MM.1S (cell line): ENCODE results near the gene OVOL2.

Source experiments
- DNase-seq: peaks from one replicate; pipeline ENCODE4 v3.0.0-alpha.2; 2015
- H2AFZ ChIP-seq: fragments of 300-600 bp; sonication (generic); 2 replicates; pipeline ENCODE4 v1.6.0; 2016; ENCODE audit warnings: antibody characterized with exemption, low read length
- H3F3A ChIP-seq: fragments of 300-600 bp; sonication (generic); 2 replicates; pipeline ENCODE4 v1.6.1; 2016; ENCODE audit warnings: mild to moderate bottlenecking, antibody characterized with exemption, low read length, moderate library complexity, mixed read lengths; ENCODE audit not compliant: insufficient read depth
- H3K27ac ChIP-seq: fragments of 300-600 bp; sonication (generic); 2 replicates; pipeline ENCODE4 v1.5.1; 2016; ENCODE audit warnings: mild to moderate bottlenecking, low read length
- H3K27me3 ChIP-seq: fragments of 300-600 bp; sonication (generic); replicated peaks from 2 replicates; pipeline ENCODE4 v1.6.0; 2016; ENCODE audit warnings: low read length; ENCODE audit not compliant: insufficient read depth
- H3K36me3 ChIP-seq: fragments of 300-600 bp; sonication (generic); replicated peaks from 2 replicates; pipeline ENCODE4 v1.6.1; 2016; ENCODE audit warnings: mild to moderate bottlenecking, low read length, mixed read lengths; ENCODE audit not compliant: insufficient read depth
- H3K4me1 ChIP-seq: fragments of 300-600 bp; sonication (generic); 2 replicates; pipeline ENCODE4 v1.6.1; 2016; ENCODE audit warnings: low read length, mixed read lengths
- H3K4me2 ChIP-seq: fragments of 300-600 bp; sonication (generic); 2 replicates; pipeline ENCODE4 v1.6.0; 2016; ENCODE audit warnings: low read depth, low read length
- H3K4me3 ChIP-seq: fragments of 300-600 bp; sonication (generic); 2 replicates; pipeline ENCODE4 v1.5.1; 2016; ENCODE audit warnings: low read length, mixed read lengths
- H3K79me2 ChIP-seq: fragments of 300-600 bp; sonication (generic); 2 replicates; pipeline ENCODE4 v1.6.1; 2016; ENCODE audit warnings: mixed run types, low read length, mixed read lengths
- H3K9ac ChIP-seq: fragments of 300-600 bp; sonication (generic); 2 replicates; pipeline ENCODE4 v1.6.1; 2016; ENCODE audit warnings: low read length, mixed read lengths
- H3K9me2 ChIP-seq: fragments of 300-600 bp; sonication (generic); replicated peaks from 2 replicates; pipeline ENCODE4 v1.6.1; 2016; ENCODE audit warnings: mild to moderate bottlenecking, low read length, mixed read lengths; ENCODE audit not compliant: insufficient read depth
- H3K9me3 ChIP-seq: fragments of 300-600 bp; sonication (generic); replicated peaks from 2 replicates; pipeline ENCODE4 v1.6.1; 2016; ENCODE audit warnings: mild to moderate bottlenecking, low read length, mixed read lengths; ENCODE audit not compliant: insufficient read depth
- H4K20me1 ChIP-seq: fragments of 300-600 bp; sonication (generic); 2 replicates; pipeline ENCODE4 v1.6.1; 2016; ENCODE audit warnings: mild to moderate bottlenecking, low read length, moderate library complexity, mixed read lengths; ENCODE audit not compliant: insufficient read depth
- EZH2 ChIP-seq: fragments of 300-600 bp; sonication (generic); optimal IDR thresholded peaks from 2 replicates; pipeline ENCODE3; 2017; ENCODE audit warnings: low read depth, mild to moderate bottlenecking, antibody characterized with exemption, low read length, mixed read lengths
- EZH2phosphoT487 ChIP-seq: fragments of 300-600 bp; sonication (generic); IDR thresholded peaks from 2 replicates; pipeline ENCODE4 v1.6.1; 2018; ENCODE audit warnings: antibody characterized with exemption, low read length
- TF ChIP-seq, protein P1 (sequence below): fragments of 300-600 bp; sonication (generic); IDR thresholded peaks from 2 replicates; pipeline ENCODE4 v1.5.1; 2016; ENCODE audit warnings: antibody characterized with exemption, low read length, mixed read lengths

OVOL2 gene

DNA sequence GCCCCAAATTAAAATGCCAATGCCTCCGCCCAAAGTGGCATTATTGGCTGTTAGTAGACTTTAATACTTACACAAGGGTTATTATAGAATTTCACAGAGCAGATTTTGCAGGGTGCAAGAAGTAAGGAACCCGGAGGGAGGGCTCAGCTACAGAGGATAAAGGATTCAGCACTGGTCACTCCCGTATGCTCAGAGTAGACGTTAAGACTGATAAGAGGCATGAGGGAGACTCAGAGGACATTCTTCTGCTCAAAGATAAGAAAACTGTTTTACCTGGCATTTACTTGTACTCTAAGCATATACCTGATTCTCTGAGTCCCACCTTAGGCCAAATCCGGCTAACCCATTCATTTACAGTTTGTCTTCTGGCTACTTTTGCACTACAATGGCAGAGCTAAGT, 36.5 kb upstream of the OVOL2 start:
- H2AFZ ChIP-seq: no peak overlapping the region
- no peak for DNase-seq
- H4K20me1 ChIP-seq: no peaks in the 10 kb centered on the region
- no peaks in the 10 kb centered on the region for H3K9me3 ChIP-seq
- no peak overlapping the region for H3K27ac ChIP-seq
- no peaks in the 10 kb centered on the region for H3K9me2 ChIP-seq
- H3K36me3 ChIP-seq: no peaks in the 10 kb centered on the region
- no peaks in the 10 kb centered on the region for H3K27me3 ChIP-seq
- no peak overlapping the region for H3K4me3 ChIP-seq
- H3K4me2 ChIP-seq: no peak overlapping the region
- H3K79me2 ChIP-seq: no peaks in the 10 kb centered on the region
- H3F3A ChIP-seq: no peaks in the 10 kb centered on the region
- no peaks in the 10 kb centered on the region for H3K4me1 ChIP-seq
- H3K9ac ChIP-seq: no peak overlapping the region
- TF ChIP-seq, protein P1, sequence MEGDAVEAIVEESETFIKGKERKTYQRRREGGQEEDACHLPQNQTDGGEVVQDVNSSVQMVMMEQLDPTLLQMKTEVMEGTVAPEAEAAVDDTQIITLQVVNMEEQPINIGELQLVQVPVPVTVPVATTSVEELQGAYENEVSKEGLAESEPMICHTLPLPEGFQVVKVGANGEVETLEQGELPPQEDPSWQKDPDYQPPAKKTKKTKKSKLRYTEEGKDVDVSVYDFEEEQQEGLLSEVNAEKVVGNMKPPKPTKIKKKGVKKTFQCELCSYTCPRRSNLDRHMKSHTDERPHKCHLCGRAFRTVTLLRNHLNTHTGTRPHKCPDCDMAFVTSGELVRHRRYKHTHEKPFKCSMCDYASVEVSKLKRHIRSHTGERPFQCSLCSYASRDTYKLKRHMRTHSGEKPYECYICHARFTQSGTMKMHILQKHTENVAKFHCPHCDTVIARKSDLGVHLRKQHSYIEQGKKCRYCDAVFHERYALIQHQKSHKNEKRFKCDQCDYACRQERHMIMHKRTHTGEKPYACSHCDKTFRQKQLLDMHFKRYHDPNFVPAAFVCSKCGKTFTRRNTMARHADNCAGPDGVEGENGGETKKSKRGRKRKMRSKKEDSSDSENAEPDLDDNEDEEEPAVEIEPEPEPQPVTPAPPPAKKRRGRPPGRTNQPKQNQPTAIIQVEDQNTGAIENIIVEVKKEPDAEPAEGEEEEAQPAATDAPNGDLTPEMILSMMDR: no peak
- TF ChIP-seq EZH2: no peak
- no peak for TF ChIP-seq EZH2phosphoT487

DNA sequence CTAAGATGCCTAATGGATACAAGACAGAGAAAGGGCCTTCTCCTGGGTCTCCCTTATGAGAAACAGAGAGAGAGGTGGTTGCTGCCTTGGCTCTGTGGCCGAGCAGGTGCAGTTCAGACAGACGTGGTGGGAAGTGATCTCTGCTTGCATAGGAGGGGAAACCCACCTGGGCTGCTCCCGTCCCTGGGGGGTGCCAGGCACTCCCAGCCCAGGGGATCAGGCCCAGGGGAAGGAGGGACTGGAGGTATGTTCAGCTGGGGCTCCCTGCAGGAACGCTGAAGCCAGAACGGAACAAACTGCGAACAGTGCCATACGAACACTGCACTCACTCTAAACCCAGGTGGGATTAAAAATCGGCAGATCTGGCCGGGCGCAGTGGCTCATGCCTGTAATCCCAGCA, 35.7 kb upstream of the OVOL2 start:
- H2AFZ ChIP-seq: 0 out of 2 replicates have a peak overlapping the region, but pooled peaks have one; percentile 7
- H3K4me2 ChIP-seq: no peak overlapping the region

DNA sequence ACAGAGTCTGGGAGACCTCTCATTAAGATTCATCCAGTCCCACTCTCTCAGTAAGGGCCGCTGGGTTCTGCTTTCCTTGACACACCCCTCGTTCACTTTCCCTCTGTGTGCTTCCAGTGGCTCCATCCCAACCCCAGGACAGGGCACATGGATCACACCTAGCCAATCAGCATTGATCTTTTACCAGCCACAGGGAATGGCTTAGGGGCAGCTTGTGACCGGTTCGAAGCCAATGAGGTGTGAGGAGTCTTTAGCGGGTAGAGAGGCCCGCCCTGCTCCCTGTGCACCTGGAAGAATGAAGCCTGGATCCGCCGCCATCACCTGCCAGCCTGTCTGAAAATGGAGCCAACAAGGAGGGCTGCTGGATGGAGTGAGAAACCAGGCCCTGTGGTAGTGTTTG, 35.2 kb upstream of the OVOL2 start:
- Histone ChIP-seq H3K9me2 (no peaks in the 10 kb centered on the region), H3K9me3 (no peaks in the 10 kb centered on the region), H3K36me3 (no peaks in the 10 kb centered on the region), H3K27ac (no peak overlapping the region), H3F3A (no peaks in the 10 kb centered on the region), H3K4me1 (no peaks in the 10 kb centered on the region), H3K27me3 (no peaks in the 10 kb centered on the region), H4K20me1 (no peaks in the 10 kb centered on the region), H3K4me2 (no peak overlapping the region), H3K79me2 (no peaks in the 10 kb centered on the region), H3K4me3 (no peak overlapping the region), H2AFZ (0 out of 2 replicates have a peak overlapping the region, but pooled peaks have one; percentile 7), H3K9ac (no peak overlapping the region)
- TF ChIP-seq, protein P1: no peak
- TF ChIP-seq EZH2phosphoT487: no peak
- no peak for TF ChIP-seq EZH2
- DNase-seq: no peak

More for the DNA sequence above, 35.7 kb upstream of the OVOL2 start:
- no peaks in the 10 kb centered on the region for H3K36me3 ChIP-seq
- H3K79me2 ChIP-seq: no peaks in the 10 kb centered on the region
- H3K9me3 ChIP-seq: no peaks in the 10 kb centered on the region
- no peaks in the 10 kb centered on the region for H3F3A ChIP-seq
- H3K4me3 ChIP-seq: no peak overlapping the region
- DNase-seq: no peak
- no peaks in the 10 kb centered on the region for H3K9me2 ChIP-seq
- TF ChIP-seq EZH2 (no peak), EZH2phosphoT487 (no peak)
- TF ChIP-seq, protein P1: no peak
- H3K27ac ChIP-seq: no peak overlapping the region
- H3K9ac ChIP-seq: no peak overlapping the region
- no peaks in the 10 kb centered on the region for H4K20me1 ChIP-seq
- H3K4me1 ChIP-seq: no peaks in the 10 kb centered on the region
- no peaks in the 10 kb centered on the region for H3K27me3 ChIP-seq
